ENCODE measurements around the gene ABLIM1.

GRCh38 chr10:114655671-114656070 lies 2.4 kb downstream of the ABLIM1 start:
- TF ChIP-seq CTCF (IDR thresholded peaks at IDR 0.05; ENCODE audit: low read depth, low read length) (no peak), EZH2phosphoT487 (IDR thresholded peaks at IDR 0.05; ENCODE audit: low read depth) (no peak)
